Lower leg skin (tissue), 3 donors: ENCODE measurements around the gene FIGN.

Source experiments
- POLR2A ChIP-seq, 2 donors: fragments of 450-650 bp; IDR thresholded peaks; one replicate each; pipeline ENCODE4 v1.6.1; 2016 to 2017; ENCODE audit warnings: antibody characterized with exemption in 2 of 2, mild to moderate bottlenecking in 1 of 2, moderate library complexity in 1 of 2
- TF ChIP-seq, protein P1 (sequence below), 3 donors: fragments of 450-650 bp; IDR thresholded peaks; one replicate each; pipeline ENCODE4 v1.5.1; 2016; ENCODE audit warnings: antibody characterized with exemption in 3 of 3, mild to moderate bottlenecking in 3 of 3, moderate library complexity in 2 of 3

DNA sequence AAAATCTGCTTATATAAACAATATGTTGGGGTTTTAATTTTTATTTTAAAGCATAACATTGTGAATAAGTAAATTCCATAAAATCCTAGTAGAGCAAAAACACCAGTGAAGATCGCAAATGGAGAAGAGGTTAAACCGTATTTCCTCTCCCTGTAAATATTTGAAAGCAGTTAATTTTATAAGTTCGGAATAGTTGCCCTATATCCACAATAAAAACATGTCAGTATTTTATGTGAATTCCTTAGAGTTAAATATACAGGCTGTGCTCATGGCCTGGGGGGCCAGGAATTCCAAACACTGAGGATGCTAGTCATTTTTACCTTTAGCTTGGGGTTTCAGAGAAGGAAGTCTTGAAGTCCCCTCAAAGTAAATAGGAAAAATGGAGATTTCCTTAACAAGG is 135.0 kb downstream of the FIGN start:
- TF ChIP-seq, protein P1, sequence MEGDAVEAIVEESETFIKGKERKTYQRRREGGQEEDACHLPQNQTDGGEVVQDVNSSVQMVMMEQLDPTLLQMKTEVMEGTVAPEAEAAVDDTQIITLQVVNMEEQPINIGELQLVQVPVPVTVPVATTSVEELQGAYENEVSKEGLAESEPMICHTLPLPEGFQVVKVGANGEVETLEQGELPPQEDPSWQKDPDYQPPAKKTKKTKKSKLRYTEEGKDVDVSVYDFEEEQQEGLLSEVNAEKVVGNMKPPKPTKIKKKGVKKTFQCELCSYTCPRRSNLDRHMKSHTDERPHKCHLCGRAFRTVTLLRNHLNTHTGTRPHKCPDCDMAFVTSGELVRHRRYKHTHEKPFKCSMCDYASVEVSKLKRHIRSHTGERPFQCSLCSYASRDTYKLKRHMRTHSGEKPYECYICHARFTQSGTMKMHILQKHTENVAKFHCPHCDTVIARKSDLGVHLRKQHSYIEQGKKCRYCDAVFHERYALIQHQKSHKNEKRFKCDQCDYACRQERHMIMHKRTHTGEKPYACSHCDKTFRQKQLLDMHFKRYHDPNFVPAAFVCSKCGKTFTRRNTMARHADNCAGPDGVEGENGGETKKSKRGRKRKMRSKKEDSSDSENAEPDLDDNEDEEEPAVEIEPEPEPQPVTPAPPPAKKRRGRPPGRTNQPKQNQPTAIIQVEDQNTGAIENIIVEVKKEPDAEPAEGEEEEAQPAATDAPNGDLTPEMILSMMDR (IDR thresholded peaks at IDR 0.05): no peak
- no peak for TF ChIP-seq POLR2A (IDR thresholded peaks at IDR 0.05)
